ENCODE data around the gene PIAS1.
A peak's percentile ranks its signal among the peaks of the same experiment; 100 is the strongest.

Gene PIAS1

DNA sequence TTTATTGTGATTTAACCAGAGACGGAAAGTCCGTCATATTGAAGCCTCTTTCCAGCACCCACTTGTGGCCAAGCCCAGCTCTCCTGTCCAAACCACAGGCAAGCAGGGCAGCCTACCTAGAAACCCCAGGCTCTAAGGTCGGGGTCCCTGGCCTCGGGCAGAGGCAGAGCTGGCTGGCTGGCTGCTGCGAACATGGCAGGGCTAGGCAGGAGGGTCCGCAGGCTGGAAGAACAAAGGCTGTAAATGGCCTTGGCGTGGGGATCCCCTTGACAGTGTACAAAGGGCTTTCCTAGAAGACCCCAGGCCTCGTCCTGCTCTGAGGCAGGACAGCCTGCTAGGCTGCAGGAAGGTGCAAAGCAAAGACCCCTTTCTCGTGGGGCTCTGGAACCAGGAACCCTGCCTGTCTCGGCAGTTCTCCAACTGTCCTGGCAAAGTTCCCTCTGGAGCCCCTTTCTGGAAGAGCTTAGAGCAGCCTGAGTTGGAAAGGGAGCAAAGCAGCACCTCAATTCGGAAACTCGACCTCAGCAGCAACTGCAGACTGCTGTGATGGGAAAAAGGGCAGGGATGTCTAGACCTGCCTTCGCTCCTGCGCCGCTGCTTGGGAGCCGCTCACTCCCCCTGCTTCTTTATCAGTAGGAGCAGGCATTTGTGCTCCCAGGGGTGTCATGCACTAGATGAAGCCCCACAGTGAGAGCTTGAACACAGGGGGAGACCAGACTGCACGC, 142.5 kb downstream of the PIAS1 start:
- Histone ChIP-seq H3K9ac (ENCODE audit: insufficient read length, low read depth) (no peak overlapping the region), H3K4me1 (ENCODE audit: insufficient read depth, insufficient read length) (peaks cover 15% of the 10 kb centered on the region), H3K27me3 (ENCODE audit: insufficient read depth, insufficient read length) (no peaks in the 10 kb centered on the region), H3K4me3 (ENCODE audit: insufficient read length, low read depth) (no peak overlapping the region), H3K36me3 (ENCODE audit: insufficient read depth, insufficient read length, low read length) (peaks cover 61% of the 10 kb centered on the region), H3K9me3 (ENCODE audit: insufficient read depth, low read length) (no peaks in the 10 kb centered on the region)
- no peak for DNase-seq (ENCODE audit: low read depth, low spot score)
- TF ChIP-seq YY1 (IDR thresholded peaks at IDR 0.05; ENCODE audit: insufficient read depth, insufficient read length) (no peak), ZNF274 (IDR thresholded peaks at IDR 0.05; ENCODE audit: low read depth, low read length) (no peak), SUZ12 (IDR thresholded peaks at IDR 0.05; ENCODE audit: extremely low read depth, insufficient read depth, insufficient read length) (no peak)

DNA sequence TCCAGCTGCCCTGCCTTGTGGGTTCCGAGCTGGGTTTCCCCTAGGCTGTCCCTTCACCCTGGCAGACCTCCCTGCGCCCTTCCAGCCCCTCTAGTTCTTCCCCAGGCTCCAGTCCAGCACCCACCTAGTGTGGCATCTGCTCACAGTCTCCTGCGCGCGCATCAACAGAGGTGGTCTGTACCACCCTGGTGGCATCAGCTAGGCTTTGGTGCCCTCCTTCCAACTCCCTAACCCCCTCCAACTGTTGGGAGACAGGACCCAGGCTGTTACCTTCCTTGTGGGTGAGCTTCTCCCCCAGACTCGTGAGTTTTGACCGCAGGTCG, 143.0 kb downstream of the PIAS1 start:
- TF ChIP-seq ZNF274 (IDR thresholded peaks at IDR 0.05; ENCODE audit: low read depth, low read length) (no peak), YY1 (IDR thresholded peaks at IDR 0.05; ENCODE audit: insufficient read depth, insufficient read length) (no peak), SUZ12 (IDR thresholded peaks at IDR 0.05; ENCODE audit: extremely low read depth, insufficient read depth, insufficient read length) (no peak)
- Histone ChIP-seq H3K9me3 (ENCODE audit: insufficient read depth, low read length) (no peaks in the 10 kb centered on the region), H3K4me1 (ENCODE audit: insufficient read depth, insufficient read length) (peaks cover 13% of the 10 kb centered on the region), H3K36me3 (ENCODE audit: insufficient read depth, insufficient read length, low read length) (peaks cover 58% of the 10 kb centered on the region), H3K9ac (ENCODE audit: insufficient read length, low read depth) (no peak overlapping the region), H3K27me3 (ENCODE audit: insufficient read depth, insufficient read length) (no peaks in the 10 kb centered on the region), H3K4me3 (ENCODE audit: insufficient read length, low read depth) (no peak overlapping the region)
- no peak for DNase-seq (ENCODE audit: low read depth, low spot score)

DNA sequence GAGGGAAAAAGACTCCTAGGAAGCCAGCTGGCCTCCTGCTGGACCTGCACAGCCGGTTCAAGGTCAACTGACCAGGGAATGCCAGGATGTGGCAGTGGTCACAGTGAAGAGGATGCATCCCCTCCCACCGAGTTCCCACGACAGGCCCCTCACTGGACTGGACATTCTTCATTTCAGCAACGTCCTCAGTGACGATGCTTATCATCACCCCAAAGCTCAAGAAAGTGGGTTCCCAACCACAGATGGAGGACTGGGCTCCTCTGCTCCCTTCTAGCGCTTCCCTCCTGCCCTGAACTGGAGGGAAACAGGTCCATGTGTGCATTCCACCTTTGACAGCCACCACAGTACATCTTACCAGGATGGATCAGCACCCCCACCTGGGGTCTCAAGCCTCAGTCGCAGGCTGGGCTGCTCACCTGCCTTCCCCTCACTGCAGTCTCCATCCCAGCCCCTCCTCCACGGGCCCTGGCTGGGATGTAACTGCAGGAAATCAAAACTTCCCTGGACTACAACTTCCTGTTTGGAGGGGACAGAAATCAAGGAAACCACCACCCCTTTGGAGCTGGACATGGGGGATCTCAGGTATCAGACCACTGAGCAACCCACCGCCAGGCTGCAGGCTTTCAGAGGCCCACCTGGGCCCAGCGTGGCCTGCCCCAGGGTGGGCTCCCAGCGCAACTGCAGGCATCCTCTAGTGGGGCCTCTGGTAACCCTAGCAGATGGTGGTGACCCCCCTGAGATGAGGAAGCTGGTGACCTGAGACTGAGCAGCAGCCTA, 143.7 kb downstream of the PIAS1 start:
- Histone ChIP-seq H3K27me3 (ENCODE audit: insufficient read depth, insufficient read length) (no peaks in the 10 kb centered on the region), H3K9ac (ENCODE audit: insufficient read length, low read depth) (no peak overlapping the region), H3K4me1 (ENCODE audit: insufficient read depth, insufficient read length) (peaks cover 13% of the 10 kb centered on the region), H3K4me3 (ENCODE audit: insufficient read length, low read depth) (no peak overlapping the region), H3K9me3 (ENCODE audit: insufficient read depth, low read length) (no peaks in the 10 kb centered on the region), H3K36me3 (ENCODE audit: insufficient read depth, insufficient read length, low read length) (peaks cover 50% of the 10 kb centered on the region)
- TF ChIP-seq ZNF274 (IDR thresholded peaks at IDR 0.05; ENCODE audit: low read depth, low read length): no peak
- TF ChIP-seq SUZ12 (IDR thresholded peaks at IDR 0.05; ENCODE audit: extremely low read depth, insufficient read depth, insufficient read length): no peak
- no peak for TF ChIP-seq YY1 (IDR thresholded peaks at IDR 0.05; ENCODE audit: insufficient read depth, insufficient read length)
- DNase-seq (ENCODE audit: low read depth, low spot score): no peak

DNA sequence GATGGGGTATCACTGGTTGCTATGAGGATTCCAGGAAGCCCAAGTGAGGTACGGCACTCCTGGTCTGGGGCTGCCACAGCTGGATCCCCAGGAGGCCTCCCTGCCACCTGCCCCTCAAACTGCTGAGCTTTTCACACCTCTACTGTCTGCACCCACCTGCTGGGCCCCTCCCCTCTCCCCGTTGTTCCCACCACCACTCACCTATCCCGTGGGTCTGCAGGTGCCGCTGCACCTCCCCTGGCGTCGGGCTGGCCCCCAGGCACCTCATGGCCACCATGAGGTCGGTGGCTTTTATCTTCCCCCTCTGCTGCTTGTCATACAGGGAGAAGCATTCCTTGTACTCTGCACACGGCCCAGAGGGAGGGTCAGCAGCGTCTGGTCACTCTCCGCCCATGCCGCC, 145.2 kb downstream of the PIAS1 start:
- H3K9me3 ChIP-seq (ENCODE audit: insufficient read depth, low read length): no peaks in the 10 kb centered on the region
- H3K36me3 ChIP-seq (ENCODE audit: insufficient read depth, insufficient read length, low read length): peaks cover 37% of the 10 kb centered on the region
- DNase-seq (ENCODE audit: low read depth, low spot score): no peak
- H3K4me3 ChIP-seq (ENCODE audit: insufficient read length, low read depth): no peak overlapping the region
- TF ChIP-seq ZNF274 (IDR thresholded peaks at IDR 0.05; ENCODE audit: low read depth, low read length): no peak
- no peak for TF ChIP-seq YY1 (IDR thresholded peaks at IDR 0.05; ENCODE audit: insufficient read depth, insufficient read length)
- H3K4me1 ChIP-seq (ENCODE audit: insufficient read depth, insufficient read length): peaks cover 14% of the 10 kb centered on the region
- no peak overlapping the region for H3K9ac ChIP-seq (ENCODE audit: insufficient read length, low read depth)
- H3K27me3 ChIP-seq (ENCODE audit: insufficient read depth, insufficient read length): no peaks in the 10 kb centered on the region

DNA sequence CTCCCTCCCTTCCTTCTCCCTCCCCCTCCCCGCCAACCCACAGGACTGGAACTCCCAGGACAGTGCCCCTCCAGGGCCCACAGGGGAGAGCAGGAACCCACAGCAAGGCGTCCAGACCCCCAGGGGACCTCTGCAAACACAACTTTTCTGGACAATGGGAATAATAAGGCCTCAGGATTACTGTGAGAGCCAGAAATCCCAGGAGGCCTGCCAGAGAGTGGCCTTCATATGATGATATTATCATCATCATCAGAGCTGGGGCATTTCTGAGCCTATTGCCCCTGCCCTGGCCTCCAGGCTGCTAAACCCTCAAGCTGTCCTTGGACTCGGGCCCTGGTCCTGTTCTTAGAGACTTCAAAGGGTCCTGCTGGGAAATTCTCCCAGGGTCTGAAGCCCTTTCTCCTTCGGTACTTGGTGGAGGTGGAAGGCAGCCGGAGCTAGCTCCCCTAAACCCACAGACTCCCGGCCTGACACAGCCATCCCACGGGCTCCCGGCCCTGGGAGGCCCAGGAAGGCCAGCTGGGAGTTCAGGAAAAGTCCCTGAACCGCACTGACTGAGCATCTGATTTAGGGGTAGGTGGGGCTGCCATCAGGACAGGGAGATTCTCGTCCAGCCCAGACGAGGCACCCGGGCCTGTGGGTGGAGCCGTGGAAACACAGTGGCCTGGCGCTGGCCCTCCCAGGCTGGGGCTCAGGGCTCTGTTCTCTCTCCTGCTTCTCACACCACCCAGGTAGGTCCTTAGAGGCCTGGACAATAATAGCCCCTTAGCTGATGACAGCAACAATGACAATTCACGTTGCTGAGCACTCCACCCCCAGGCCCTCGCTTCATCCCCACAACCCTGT, 146.1 kb downstream of the PIAS1 start:
- peaks cover 19% of the 10 kb centered on the region for H3K4me1 ChIP-seq (ENCODE audit: insufficient read depth, insufficient read length)
- TF ChIP-seq YY1 (IDR thresholded peaks at IDR 0.05; ENCODE audit: insufficient read depth, insufficient read length): no peak
- no peak for TF ChIP-seq ZNF274 (IDR thresholded peaks at IDR 0.05; ENCODE audit: low read depth, low read length)
- no peak for TF ChIP-seq SUZ12 (IDR thresholded peaks at IDR 0.05; ENCODE audit: extremely low read depth, insufficient read depth, insufficient read length)
- H3K4me3 ChIP-seq (ENCODE audit: insufficient read length, low read depth): no peak overlapping the region
- no peaks in the 10 kb centered on the region for H3K27me3 ChIP-seq (ENCODE audit: insufficient read depth, insufficient read length)
- no peaks in the 10 kb centered on the region for H3K9me3 ChIP-seq (ENCODE audit: insufficient read depth, low read length)
- H3K9ac ChIP-seq (ENCODE audit: insufficient read length, low read depth): peak overlapping the region; percentile 13
- H3K36me3 ChIP-seq (ENCODE audit: insufficient read depth, insufficient read length, low read length): peaks cover 39% of the 10 kb centered on the region
- no peak for DNase-seq (ENCODE audit: low read depth, low spot score)

DNA sequence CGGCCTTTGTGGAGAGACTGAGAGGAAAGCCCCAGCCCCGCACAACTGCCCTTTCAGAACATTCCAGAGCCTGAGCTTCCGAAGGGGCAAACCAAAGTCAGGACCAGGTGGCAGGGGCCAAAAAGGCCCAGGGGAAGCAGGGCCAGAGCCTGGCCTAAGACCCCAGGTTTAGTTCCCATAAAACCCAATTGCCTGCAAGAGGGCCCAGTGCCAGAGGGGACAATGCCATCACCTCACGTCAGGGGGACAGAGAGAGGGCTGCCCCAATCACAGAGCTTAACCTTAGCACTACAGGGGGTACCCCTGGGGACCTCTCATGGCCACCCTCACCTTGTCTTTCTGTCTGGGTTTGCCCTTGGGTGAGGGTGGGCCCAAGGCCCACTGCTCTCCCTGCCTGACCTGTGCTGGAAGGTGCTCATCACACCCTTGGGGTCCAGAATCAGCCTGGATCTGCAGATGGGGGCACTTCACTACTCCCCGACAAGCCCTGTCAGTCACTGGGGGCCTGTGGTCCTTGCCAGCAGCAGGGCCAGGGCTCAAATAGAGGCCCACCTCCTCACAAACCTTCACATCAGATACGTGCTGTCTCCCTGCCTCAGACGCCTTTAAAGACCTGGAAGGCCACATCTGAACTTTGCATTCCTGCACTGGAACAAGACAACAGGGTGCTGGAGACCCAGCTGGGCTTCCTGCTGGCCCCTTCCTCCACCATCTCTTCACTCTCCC, 147.2 kb downstream of the PIAS1 start:
- H3K4me3 ChIP-seq (ENCODE audit: insufficient read length, low read depth): no peak overlapping the region
- H3K36me3 ChIP-seq (ENCODE audit: insufficient read depth, insufficient read length, low read length): peaks cover 44% of the 10 kb centered on the region
- peak overlapping the region; percentile 44 for H3K9ac ChIP-seq (ENCODE audit: insufficient read length, low read depth)
- no peak for DNase-seq (ENCODE audit: low read depth, low spot score)
- H3K9me3 ChIP-seq (ENCODE audit: insufficient read depth, low read length): no peaks in the 10 kb centered on the region
- TF ChIP-seq ZNF274 (IDR thresholded peaks at IDR 0.05; ENCODE audit: low read depth, low read length): no peak
- no peaks in the 10 kb centered on the region for H3K27me3 ChIP-seq (ENCODE audit: insufficient read depth, insufficient read length)
- H3K4me1 ChIP-seq (ENCODE audit: insufficient read depth, insufficient read length): peaks cover 27% of the 10 kb centered on the region
